Right cardiac atrium (tissue), 5 donors: ENCODE results near the gene GREB1. TPM values are rescaled to one million over a fixed set of nuclear protein-coding genes. Genes with fewer than 3 reads are reported as not detected.

ENCODE experiments used
- ATAC-seq, 2 donors: fragments of 200-7000 bp; cut with Tn5 transposase; one replicate each; pipeline versions ENCODE4 v1.8.0 to v1.9.1; 2020; ENCODE audit warnings: moderate library complexity in 2 of 2, mild to moderate bottlenecking in 1 of 2
- DNase-seq, 3 donors: peaks; one replicate each; pipeline ENCODE4 v3.0.0-alpha.2; 2020
- H3K27ac ChIP-seq: one replicate; pipeline ENCODE4 v1.5.1; 2013; ENCODE audit warnings: mild to moderate bottlenecking, low read length, control low read depth, moderate library complexity
- H3K27me3 ChIP-seq: one replicate; pipeline ENCODE4 v1.6.1; 2013; ENCODE audit not compliant: control insufficient read depth, insufficient read depth
- H3K4me1 ChIP-seq: one replicate; pipeline ENCODE4 v1.6.1; 2013; ENCODE audit warnings: low read length; ENCODE audit not compliant: control insufficient read depth, insufficient read depth
- H3K4me3 ChIP-seq: one replicate; pipeline ENCODE4 v1.5.1; 2013; ENCODE audit warnings: low read length, control low read depth
- H3K9me3 ChIP-seq: one replicate; pipeline ENCODE4 v1.6.1; 2013; ENCODE audit warnings: low read length; ENCODE audit not compliant: control insufficient read depth
- WGBS: extraction: QIAGEN DNeasy Blood & Tissue Kit; methylation state at CpG from one replicate; pipeline ENCODE4 v1.1.7; 2013; 5-methylcytosine and 5-hydroxymethylcytosine counted together
- intact Hi-C, 4 donors: fragments of 100-400 bp; cut with DNase I; formaldehyde crosslinking; loops; one replicate each; pipeline versions ENCODE4 v1.11.0 to v1.14.0; 2022 to 2023
- polyA plus RNA-seq: library from polyadenylated mRNA; stranded (reverse); fragments of 200-250 nt; gene quantifications from one replicate; pipeline ENCODE4 v1.2.3, GENCODE V29; 2013
- total RNA-seq, 4 donors: library from RNA; stranded (reverse); fragmentation: NEBNext Ultra II Directional; extraction: Animal tissue kit (Norgen Biotek cat#: 25700); gene quantifications; one replicate each; pipeline ENCODE4 v1.2.1, GENCODE V29; 2021
- donor health status: healthy with polysubstance abuse.
- donor health status: DM: no; HTN: yes; CAD: no.
- donor health status: DM: no; HTN: no; CAD: no.
- donor health status: DM: no; HTN: yes; CAD: no; lungs with severe emphysema.
- donor health status: DM: yes; HTN: yes; CAD: no.

GREB1 gene
- total and polyA plus RNA-seq, 5 donors, result 4.6 to 17.7 (median 10.7) TPM

DNA sequence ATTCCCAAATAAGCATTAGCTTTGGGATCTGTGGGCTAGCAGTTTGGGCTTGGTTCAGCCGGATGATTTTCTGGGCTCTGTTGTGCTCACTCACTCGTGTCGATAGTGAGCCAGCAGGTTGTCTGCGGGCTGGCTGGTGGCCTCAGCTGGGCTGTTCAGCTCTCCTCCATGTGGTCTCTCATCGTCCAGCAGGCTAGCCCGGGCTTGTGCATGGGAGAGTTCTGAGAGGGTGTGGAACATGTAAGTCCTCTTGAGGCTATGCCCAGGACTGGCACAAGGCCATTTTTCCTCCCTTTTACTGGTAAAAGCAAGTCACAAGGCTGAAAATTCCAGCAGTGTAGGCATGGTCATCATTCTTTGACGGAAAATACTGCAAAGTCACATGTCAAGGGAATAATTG, 97.6 kb downstream of the GREB1 start:
- 94% methylated on average over 7 of the region's 7 CpGs for WGBS
- H3K27ac ChIP-seq, result no peak overlapping the region
- H3K4me1 ChIP-seq, result no peaks in the 10 kb centered on the region
- no peaks in the 10 kb centered on the region for H3K9me3 ChIP-seq
- H3K4me3 ChIP-seq, result no peak overlapping the region
- ATAC-seq (no peak), DNase-seq (no peak)
- intact Hi-C loops, result no loop called here
- no peaks in the 10 kb centered on the region for H3K27me3 ChIP-seq

DNA sequence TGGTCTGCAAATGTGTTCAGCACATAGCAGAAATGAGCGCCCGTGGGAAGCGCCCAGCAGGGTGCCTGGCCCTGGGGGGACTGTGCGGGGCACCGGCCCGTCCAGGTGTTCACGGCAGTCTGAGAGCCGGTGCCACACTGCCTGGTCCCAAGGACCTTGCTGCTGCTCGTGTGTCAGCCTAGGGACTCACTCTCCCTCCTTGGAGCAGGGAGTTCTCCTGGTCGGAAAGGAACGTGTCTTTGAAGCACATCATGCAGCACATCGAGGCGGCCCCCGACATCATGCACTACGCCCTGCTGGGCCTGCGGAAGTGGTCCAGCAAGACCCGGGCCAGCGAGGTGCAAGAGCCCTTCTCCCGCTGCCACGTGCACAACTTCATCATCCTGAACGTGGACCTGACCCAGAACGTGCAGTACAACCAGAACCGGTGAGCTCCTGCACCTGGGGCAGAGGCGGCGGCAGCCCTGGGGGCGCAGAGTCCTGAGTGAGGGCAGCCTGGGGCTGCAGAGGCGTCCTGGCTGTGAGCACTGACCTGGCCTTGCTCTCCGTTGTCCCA, 100.2 kb downstream of the GREB1 start:
- ATAC-seq (no peak), DNase-seq (no peak)
- H3K4me1 ChIP-seq, result no peaks in the 10 kb centered on the region
- WGBS, result 93% methylated on average over 28 of the region's 28 CpGs
- H3K27ac ChIP-seq, result no peak overlapping the region
- intact Hi-C loops, result no loop called here
- H3K27me3 ChIP-seq, result no peaks in the 10 kb centered on the region
- H3K9me3 ChIP-seq, result no peaks in the 10 kb centered on the region
- no peak overlapping the region for H3K4me3 ChIP-seq

DNA sequence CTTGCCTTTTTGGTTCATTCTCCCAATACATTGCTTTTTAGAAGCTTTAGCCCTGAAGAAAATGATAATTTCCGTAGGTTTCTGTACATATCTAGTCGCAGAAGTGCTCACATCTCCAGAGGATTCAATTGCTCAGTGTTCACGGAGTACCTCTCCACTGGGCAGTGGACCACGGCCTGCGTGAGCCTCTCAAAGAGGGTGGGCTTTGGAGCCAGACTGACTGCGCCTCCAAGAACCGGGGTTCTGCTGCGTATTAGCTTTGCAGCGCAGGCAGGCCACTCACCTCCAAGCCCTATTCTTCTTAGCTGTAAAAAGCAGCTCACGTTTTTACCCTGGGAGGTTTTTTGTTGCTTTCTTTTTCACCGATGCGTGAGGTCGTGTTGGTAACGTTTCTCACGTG, 100.7 kb downstream of the GREB1 start:
- WGBS, result 93% methylated on average over 15 of the region's 15 CpGs
- Histone ChIP-seq H3K4me1 (no peaks in the 10 kb centered on the region), H3K9me3 (no peaks in the 10 kb centered on the region), H3K4me3 (no peak overlapping the region), H3K27me3 (no peaks in the 10 kb centered on the region), H3K27ac (no peak overlapping the region)
- no peak for ATAC-seq
- intact Hi-C loops, result no loop called here
- no peak for DNase-seq

DNA sequence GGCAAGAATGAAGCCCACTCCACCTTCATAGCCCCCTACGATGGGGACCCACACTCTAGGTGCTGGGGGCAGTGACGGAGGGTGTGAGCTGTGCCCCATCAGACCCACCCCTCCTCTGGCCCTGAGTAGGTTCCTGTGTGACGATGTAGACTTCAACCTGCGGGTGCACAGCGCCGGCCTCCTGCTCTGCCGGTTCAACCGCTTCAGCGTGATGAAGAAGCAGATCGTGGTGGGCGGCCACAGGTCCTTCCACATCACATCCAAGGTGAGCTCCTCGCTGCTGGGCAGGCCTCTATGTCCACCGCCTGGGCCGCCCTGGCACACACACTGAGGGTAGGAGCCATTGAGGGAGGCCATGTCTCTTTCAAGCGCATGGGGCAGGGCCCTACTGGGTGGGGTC, 101.3 kb downstream of the GREB1 start:
- no peak overlapping the region for H3K27ac ChIP-seq
- WGBS, result 95% methylated on average over 15 of the region's 15 CpGs
- DNase-seq (no peak), ATAC-seq (no peak)
- no peak overlapping the region for H3K4me3 ChIP-seq
- intact Hi-C loops, result no loop called here
- H3K27me3 ChIP-seq, result no peaks in the 10 kb centered on the region
- no peaks in the 10 kb centered on the region for H3K4me1 ChIP-seq
- no peaks in the 10 kb centered on the region for H3K9me3 ChIP-seq

DNA sequence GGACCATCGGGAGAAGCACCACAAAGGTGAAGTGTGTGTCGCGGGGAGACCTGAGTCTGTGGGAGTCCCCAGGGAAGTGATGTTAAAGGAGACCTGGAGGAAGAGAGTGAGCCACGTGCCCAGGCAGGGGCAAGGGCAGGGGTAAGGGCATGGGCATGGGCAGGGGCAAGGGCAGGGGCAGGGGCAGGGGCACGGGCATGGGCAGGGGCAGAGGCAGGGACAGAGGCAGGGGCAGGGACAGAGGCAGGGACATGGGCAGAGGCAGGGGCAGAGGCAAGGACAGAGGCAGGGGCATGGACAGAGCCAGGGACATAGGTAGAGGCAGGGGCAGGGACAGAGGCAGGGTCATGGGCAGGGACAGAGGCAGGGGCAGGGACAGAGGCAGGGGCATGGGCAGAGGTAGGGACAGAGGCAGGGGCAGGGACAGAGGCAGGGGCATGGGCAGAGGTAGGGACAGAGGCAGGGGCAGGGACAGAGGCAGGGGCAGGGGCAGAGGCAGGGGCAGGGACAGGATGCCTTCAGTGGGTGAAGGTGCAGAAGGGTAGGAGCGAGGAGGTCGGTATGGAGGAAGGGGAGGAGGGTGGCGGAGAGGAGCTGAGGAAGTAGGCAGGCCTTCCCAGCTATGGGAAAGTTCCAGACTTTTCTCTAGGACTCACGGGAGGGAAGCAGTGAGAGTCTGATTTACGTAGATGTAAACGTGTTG, 102.9 kb downstream of the GREB1 start:
- intact Hi-C loops, result no loop called here
- no peak overlapping the region for H3K27ac ChIP-seq
- WGBS, result 76% methylated on average over 11 of the region's 11 CpGs
- no peaks in the 10 kb centered on the region for H3K4me1 ChIP-seq
- H3K9me3 ChIP-seq, result no peaks in the 10 kb centered on the region
- no peak for DNase-seq
- no peaks in the 10 kb centered on the region for H3K27me3 ChIP-seq
- no peak overlapping the region for H3K4me3 ChIP-seq
- ATAC-seq, result peak in 1 of 2 donors; percentile 34

DNA sequence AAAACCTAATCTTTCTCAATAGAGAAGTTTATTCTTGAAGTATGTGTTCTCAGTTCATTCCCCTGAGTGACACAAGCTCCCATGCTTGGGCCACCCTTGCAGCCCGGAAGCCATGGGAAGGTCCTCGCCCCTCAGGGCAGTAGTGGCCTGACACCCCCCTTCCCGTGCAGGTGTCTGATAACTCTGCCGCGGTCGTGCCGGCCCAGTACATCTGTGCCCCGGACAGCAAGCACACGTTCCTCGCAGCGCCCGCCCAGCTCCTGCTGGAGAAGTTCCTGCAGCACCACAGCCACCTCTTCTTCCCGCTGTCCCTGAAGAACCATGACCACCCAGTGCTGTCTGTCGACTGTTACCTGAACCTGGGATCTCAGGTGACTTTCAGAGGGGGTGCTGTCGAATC, 103.7 kb downstream of the GREB1 start:
- WGBS, result 93% methylated on average over 15 of the region's 15 CpGs
- DNase-seq, result no peak
- no peaks in the 10 kb centered on the region for H3K9me3 ChIP-seq
- no peak overlapping the region for H3K27ac ChIP-seq
- H3K4me1 ChIP-seq, result no peaks in the 10 kb centered on the region
- H3K4me3 ChIP-seq, result no peak overlapping the region
- intact Hi-C loops, result no loop called here
- no peaks in the 10 kb centered on the region for H3K27me3 ChIP-seq
- no peak for ATAC-seq

DNA sequence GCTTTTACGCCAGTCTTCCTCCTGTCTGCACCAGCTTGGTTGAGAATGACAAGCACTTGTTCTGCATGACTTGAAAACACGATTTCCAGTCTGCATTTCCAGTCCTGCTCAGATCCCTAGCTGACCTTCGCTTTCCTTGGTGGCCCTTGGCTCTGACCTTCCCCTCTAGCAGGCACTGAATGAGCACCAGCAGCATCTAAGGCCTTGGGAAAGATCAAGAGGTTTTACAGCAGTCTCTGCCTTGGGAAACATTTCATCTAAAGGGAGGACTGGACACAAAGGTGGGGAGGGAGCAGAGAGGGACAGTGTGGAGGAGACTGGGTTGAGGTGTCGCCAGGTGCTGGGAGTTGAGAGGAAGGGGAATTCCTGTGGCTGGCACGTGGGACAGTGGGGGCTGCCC, 105.7 kb downstream of the GREB1 start:
- intact Hi-C loops, result no loop called here
- Histone ChIP-seq H3K9me3 (no peaks in the 10 kb centered on the region), H3K4me1 (no peaks in the 10 kb centered on the region), H3K27ac (no peak overlapping the region), H3K4me3 (no peak overlapping the region), H3K27me3 (no peaks in the 10 kb centered on the region)
- ATAC-seq (no peak), DNase-seq (no peak)
- WGBS, result 83% methylated on average over 5 of the region's 5 CpGs

DNA sequence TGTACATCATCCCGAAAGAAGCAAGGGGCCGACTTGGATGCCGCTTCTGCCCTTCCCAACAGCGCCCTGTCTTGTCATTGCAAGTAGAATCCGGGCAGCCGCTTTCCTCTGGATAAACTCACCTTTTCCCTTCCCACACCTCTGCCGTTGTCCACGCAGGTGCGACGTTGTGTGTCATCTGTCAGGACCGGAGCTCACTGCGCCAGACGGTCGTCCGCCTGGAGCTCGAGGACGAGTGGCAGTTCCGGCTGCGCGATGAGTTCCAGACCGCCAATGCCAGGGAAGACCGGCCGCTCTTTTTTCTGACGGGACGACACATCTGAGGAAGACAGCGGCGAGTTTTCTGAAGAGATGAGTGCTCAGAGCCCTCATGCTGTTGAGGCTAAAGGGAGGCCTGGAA, 106.3 kb downstream of the GREB1 start:
- ATAC-seq (no peak), DNase-seq (no peak)
- intact Hi-C loops, result no loop called here
- no peaks in the 10 kb centered on the region for H3K9me3 ChIP-seq
- 96% methylated on average over 27 of the region's 27 CpGs for WGBS
- H3K4me1 ChIP-seq, result no peaks in the 10 kb centered on the region
- H3K27ac ChIP-seq, result no peak overlapping the region
- no peak overlapping the region for H3K4me3 ChIP-seq
- no peaks in the 10 kb centered on the region for H3K27me3 ChIP-seq

DNA sequence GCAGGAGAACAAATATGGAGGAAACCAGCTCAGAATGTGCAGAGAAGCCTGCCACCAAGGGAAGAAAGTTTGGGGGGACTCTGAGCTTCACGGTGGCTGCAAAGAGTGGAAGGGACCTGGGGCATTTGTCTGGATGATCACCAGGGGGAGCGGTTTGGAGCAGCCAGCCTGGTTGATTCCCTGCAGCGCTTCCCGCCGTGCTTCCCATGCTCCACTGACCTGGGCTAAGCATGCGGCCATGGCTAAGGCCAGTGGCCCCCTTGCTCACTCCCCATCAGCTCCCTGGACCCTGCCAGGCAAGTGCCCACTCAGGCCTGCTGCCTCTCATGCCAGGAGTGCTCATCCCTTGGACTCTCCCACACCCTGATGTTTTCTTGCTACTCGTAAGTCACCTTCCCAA, 109.1 kb downstream of the GREB1 start:
- ATAC-seq, result no peak
- H3K4me1 ChIP-seq, result no peaks in the 10 kb centered on the region
- no peaks in the 10 kb centered on the region for H3K27me3 ChIP-seq
- 80% methylated on average over 7 of the region's 7 CpGs for WGBS
- no peak for DNase-seq
- H3K27ac ChIP-seq, result no peak overlapping the region
- intact Hi-C loops, result no loop called here
- H3K4me3 ChIP-seq, result no peak overlapping the region
- no peaks in the 10 kb centered on the region for H3K9me3 ChIP-seq

DNA sequence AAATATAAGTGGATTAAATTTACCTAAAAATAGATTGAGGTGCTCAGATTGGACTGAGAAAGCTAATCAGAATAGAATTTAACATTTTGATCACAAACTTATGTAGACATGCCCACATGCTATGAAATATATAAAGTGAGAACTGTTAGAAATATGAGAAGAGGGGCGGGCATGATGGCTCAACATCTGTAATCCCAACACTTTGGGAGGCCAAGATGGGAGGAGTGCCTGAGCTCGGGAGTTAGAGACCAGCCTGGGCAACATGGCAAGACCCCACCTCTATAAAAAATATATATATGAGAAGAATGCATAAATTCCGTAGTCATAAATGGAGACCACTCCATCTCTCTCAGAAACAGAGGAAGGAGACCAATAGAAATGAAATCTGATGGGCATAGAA, 110.4 kb downstream of the GREB1 start:
- WGBS, result 91% methylated on average over 3 of the region's 3 CpGs
- no peak overlapping the region for H3K4me3 ChIP-seq
- H3K27me3 ChIP-seq, result no peaks in the 10 kb centered on the region
- H3K4me1 ChIP-seq, result no peaks in the 10 kb centered on the region
- no peak for DNase-seq
- H3K27ac ChIP-seq, result no peak overlapping the region
- no peak for ATAC-seq
- intact Hi-C loops, result no loop called here
- H3K9me3 ChIP-seq, result no peaks in the 10 kb centered on the region

DNA sequence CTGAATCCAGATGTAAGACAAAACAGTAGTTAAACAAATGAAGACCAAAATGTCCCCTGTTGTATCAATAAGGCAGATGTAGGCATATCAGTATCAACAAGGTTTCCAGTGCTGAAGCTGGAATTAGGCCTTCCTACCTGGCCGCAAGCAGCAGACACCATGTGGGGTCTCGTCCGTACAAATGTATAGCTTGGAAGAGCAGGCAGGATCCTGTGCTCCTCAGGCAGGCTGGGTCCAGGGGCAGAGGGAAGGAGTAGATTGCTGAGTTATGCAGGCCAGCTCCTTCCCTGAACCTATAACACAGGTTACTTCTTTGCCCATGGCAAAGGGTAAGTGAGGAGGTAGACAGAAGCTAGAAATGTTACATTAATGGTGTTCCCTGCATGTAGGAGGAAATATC, 112.7 kb downstream of the GREB1 start:
- intact Hi-C loops, result no loop called here
- Histone ChIP-seq H3K27me3 (no peaks in the 10 kb centered on the region), H3K4me1 (no peaks in the 10 kb centered on the region), H3K9me3 (no peaks in the 10 kb centered on the region), H3K4me3 (no peak overlapping the region), H3K27ac (no peak overlapping the region)
- DNase-seq (no peak), ATAC-seq (no peak)
- 98% methylated on average over 3 of the region's 3 CpGs for WGBS
